SJCRH30 (cell line): ENCODE data around the gene ATP11A. TPM values are rescaled to one million over a fixed set of nuclear protein-coding genes. Genes with fewer than 3 reads are reported as not detected.
"Not testable (repeated sequence)": the region's sequence is repeated elsewhere in the genome, so short reads cannot be mapped to it uniquely, and the experiment has no call there.

Experiments
- DNase-seq, 2 experiments: peaks; one replicate each; pipeline ENCODE4 v3.0.0-alpha.2; 2015 to 2020
- H3K27ac ChIP-seq: fragments of 250-450 bp; sonication (Bioruptor Pico); 2 replicates; pipeline ENCODE4 v1.5.1; 2020; ENCODE audit warnings: mild to moderate bottlenecking, moderate library complexity
- H3K27me3 ChIP-seq: fragments of 250-450 bp; sonication (Bioruptor Pico); 2 replicates; pipeline ENCODE4 v1.5.1; 2020; ENCODE audit warnings: mild to moderate bottlenecking, moderate library complexity
- H3K36me3 ChIP-seq: fragments of 250-450 bp; sonication (Bioruptor Pico); 2 replicates; pipeline ENCODE4 v1.5.1; 2020; ENCODE audit warnings: mild to moderate bottlenecking, moderate library complexity
- H3K4me1 ChIP-seq: fragments of 250-450 bp; sonication (Bioruptor Pico); 2 replicates; pipeline ENCODE4 v1.5.1; 2020; ENCODE audit warnings: mild to moderate bottlenecking, moderate library complexity
- H3K4me3 ChIP-seq: fragments of 250-450 bp; sonication (Bioruptor Pico); 2 replicates; pipeline ENCODE4 v1.5.1; 2020; ENCODE audit warnings: mild to moderate bottlenecking, moderate library complexity
- H3K9me3 ChIP-seq: fragments of 250-450 bp; sonication (Bioruptor Pico); replicated peaks from 2 replicates; pipeline ENCODE4 v1.5.1; 2020; ENCODE audit warnings: mild to moderate bottlenecking, moderate library complexity
- total RNA-seq: library from RNA; depleted of rRNA; stranded (reverse); fragments of >200 nt; shearing (Covaris generic); gene quantifications from 2 replicates; pipeline ENCODE4 v1.2.3, GENCODE V29; 2014

ATP11A gene
- total RNA-seq, 1 experiment from 2014 or later, result 14.2 TPM

DNA sequence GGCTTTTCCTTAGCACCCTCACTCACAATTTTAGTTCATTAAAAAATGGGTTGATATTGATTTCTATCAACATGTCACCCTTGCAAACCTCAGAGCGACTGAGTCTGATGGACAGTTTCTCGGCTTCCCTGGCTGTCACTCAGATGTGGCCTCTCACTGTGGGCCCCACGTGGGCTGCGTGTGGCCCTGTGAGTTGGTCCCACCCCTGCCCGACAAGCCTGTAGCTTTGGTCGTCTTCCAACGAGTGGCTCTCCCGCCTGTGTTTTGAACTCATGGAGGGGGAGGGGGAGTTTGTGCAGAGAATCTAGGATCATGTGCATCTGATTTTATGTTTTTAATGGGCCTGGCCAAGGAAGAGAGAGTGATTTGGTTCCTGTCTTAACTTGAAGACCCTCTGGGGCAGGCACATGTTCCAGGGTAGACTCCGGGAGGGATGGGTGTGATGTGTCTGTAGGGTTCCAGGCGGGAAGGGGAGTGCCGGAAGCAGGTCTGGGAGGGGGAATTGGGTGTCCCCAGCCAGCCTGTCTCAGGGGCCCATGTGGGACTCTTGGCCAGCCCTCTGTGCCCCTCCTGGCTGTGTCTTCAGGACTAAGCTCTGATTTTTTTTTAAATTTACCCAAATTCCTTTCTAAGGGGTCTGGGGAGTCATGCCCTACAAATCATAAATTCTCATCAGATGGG lies 18.9 kb downstream of the ATP11A start:
- peaks cover 6% of the 10 kb centered on the region for H3K4me1 ChIP-seq
- DNase-seq, result no peak
- no peaks in the 10 kb centered on the region for H3K9me3 ChIP-seq
- H3K4me3 ChIP-seq, result no peak overlapping the region
- H3K27ac ChIP-seq, result no peak overlapping the region
- H3K27me3 ChIP-seq, result no peaks in the 10 kb centered on the region
- no peaks in the 10 kb centered on the region for H3K36me3 ChIP-seq

DNA sequence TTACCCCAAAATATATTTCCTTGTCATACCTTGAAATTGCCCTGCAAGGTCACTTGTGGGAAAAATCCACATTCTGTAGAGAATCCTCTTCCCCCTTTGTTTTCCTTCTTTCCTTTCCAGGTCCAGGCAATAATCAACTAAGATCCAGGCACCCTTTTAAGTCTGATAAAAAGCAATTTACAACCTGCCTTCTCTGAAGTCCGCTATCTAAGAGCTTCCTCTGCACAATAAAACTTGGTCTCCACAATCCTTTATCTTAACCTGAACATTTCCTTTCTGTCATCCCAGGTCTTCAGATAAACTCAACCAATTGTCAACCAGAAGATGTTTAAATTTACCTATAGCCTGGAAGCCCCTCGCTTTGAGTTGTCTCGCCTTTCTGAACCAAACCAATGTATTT lies 19.5 kb downstream of the ATP11A start:
- not testable (repeated sequence) for H3K27ac ChIP-seq, H3K36me3 ChIP-seq, H3K4me1 ChIP-seq, H3K9me3 ChIP-seq, H3K4me3 ChIP-seq, H3K27me3 ChIP-seq, DNase-seq

DNA sequence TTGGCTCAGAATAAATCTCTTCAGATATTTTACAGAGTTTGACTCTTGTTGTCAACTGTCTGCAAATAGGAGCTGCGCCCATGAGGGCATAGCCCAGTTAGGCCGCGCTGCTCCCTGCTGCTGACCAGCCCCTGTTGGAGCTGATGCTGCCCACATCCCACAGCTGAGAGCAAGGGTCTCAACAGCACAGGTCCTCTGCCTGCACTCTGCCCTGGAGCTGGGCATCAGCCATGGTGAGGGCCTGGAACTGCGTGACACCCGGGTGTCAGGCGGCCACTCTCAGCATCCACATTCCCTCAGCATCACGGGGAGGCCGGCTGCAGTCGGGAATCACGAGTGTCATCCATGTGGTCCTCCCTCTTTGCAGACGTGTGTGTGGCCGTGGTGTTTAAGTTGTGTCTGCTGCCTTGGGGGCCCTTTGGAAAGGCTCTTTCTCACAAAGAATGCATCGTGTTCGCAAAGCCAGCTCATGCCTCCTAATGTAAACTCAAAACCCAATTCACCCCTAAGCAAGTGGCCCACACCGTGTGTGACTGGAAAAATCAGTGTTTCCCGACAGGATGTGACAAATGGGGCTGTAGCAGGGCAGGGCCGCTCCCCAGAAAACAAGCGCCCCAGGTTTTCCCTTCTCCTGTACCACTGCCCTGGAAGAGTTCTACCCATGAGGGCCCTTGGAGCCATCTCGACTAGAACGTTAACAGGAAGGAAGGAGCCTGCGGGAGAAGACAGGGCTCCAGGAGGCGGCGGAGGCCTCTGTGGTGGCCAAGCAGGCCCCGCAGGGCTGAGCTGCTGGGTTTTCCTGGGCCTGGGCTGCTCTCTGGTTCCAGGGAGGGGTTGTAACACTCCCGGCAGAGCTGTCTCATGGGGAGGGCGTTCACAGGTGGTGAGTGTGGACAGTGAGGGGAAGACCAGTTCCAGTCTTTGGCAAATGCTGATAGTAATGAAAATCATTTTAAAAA lies 20.3 kb downstream of the ATP11A start:
- no peak for DNase-seq
- H3K4me1 ChIP-seq, result peaks cover 6% of the 10 kb centered on the region

DNA sequence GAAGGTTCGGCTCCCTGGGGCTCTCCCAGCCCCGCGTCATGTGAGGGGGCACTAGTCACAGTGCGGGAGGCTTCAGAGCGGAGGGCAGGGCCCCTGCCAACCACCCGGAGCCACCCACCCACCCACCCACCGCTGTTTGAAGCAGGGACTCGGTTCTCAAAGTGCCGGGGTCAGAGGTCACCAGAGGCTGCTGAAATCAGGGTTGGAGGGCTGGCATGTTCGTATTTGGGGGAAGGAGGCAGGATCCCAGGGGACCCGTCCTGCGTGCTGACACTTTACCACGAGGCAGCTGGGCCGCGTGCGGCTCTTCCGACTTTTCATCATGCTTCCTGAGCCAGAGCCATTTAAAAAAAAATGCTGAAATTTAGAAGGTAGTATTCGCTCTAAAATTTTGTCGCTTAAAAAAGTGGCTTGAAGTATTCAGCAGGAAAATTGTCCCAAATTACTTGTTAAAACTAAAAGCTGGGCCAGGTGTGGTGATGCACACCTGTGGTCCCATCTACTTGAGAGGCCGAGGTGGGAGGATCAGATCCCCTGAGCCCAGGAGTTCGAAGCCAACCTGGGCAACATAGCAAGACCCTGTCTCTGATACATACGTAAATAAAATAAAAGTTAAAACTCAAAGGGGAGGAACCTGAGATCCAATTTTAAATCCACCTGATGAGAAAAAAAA lies 21.2 kb downstream of the ATP11A start:
- Histone ChIP-seq H3K27me3 (no peaks in the 10 kb centered on the region), H3K4me1 (peaks cover 6% of the 10 kb centered on the region), H3K27ac (no peak overlapping the region), H3K4me3 (peak overlapping the region; percentile 37; the same call in 1 of the 2 replicates), H3K9me3 (no peaks in the 10 kb centered on the region), H3K36me3 (no peaks in the 10 kb centered on the region)
- DNase-seq, result no peak

More for the DNA sequence above, 20.3 kb downstream of the ATP11A start:
- H3K27me3 ChIP-seq, result no peaks in the 10 kb centered on the region
- no peak overlapping the region for H3K27ac ChIP-seq
- H3K9me3 ChIP-seq, result no peaks in the 10 kb centered on the region
- no peak overlapping the region for H3K4me3 ChIP-seq
- H3K36me3 ChIP-seq, result no peaks in the 10 kb centered on the region

DNA sequence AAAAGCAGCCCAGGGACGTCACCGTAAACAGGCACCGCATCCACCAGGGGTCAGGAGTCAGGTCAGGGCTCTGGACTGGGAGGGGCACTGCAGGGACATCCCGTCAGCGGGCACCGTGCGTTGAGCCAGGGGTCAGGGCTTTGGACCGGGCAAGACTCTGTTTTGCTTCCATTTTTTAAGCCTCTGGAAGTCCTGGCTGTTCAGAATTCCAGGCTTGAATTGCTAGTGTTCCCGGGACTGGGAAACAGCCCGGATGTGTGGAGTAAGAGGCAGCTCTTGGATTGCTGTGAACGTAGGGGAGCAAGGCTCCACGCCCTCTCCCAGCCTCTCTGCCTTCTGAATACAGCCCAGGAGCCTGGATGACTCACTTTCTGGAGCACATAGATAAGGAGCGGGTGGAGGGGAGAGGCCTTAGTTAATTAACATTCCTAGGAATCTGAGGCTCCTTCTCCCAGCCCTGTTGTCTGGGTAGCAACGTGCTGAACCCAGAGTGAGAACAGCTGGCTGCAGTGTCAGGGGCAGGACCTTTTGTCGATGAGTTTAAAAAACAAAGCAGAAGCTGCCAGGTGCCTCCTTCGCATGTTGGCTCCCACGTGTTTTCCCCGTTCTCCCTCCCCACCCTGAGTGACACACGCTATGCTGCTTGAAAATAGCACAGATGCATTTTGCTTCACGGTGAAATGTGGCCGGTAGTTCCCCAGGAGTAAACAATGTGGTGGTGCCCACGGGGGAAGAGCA lies 21.9 kb downstream of the ATP11A start:
- peak; percentile 75 to 81 for DNase-seq

DNA sequence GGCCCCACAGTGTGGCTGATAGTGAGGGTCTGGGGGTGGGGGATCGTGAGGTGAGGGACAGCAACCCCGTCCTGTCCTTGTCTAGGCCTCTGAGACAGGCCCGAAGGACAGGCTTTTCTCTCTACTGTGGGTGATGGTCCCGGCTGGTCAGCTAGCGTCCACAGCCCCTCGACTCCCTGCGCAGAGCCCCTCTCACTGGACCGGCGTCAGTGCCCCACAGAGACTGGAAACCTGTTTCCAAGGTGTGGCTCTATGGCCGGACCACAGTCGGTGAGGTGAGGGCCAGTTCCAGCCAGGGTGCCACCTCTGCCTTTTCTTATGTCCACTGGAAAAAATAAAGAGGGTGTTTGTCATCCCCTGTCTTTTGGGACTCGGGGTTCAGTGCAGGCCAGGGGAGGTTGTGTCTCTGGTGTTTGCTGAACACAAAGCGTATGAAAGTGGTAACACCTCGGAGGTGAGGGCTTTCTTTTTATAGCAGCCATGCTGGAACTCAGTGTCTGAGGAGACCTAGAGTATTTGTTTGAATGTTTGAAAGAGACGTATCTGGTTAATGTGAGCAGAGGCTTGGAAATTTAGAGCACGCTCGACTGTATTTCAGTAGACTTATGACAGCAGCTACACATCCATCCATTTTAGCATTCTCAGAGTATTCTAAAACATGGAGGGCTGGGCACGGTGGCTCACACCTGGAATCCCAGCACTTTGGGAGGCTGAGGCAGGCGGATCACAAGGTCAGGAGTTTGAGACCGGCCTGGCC lies 22.8 kb downstream of the ATP11A start:
- no peaks in the 10 kb centered on the region for H3K27me3 ChIP-seq
- no peak for DNase-seq
- no peaks in the 10 kb centered on the region for H3K9me3 ChIP-seq
- H3K4me3 ChIP-seq, result no peak overlapping the region
- H3K27ac ChIP-seq, result peak overlapping the region; percentile 58
- no peaks in the 10 kb centered on the region for H3K36me3 ChIP-seq
- H3K4me1 ChIP-seq, result peaks cover 6% of the 10 kb centered on the region

More for the DNA sequence above, 21.9 kb downstream of the ATP11A start:
- Histone ChIP-seq H3K9me3 (no peaks in the 10 kb centered on the region), H3K27ac (peak overlapping the region; percentile 58), H3K27me3 (no peaks in the 10 kb centered on the region), H3K36me3 (no peaks in the 10 kb centered on the region), H3K4me3 (peak overlapping the region; percentile 37), H3K4me1 (peaks cover 6% of the 10 kb centered on the region)

DNA sequence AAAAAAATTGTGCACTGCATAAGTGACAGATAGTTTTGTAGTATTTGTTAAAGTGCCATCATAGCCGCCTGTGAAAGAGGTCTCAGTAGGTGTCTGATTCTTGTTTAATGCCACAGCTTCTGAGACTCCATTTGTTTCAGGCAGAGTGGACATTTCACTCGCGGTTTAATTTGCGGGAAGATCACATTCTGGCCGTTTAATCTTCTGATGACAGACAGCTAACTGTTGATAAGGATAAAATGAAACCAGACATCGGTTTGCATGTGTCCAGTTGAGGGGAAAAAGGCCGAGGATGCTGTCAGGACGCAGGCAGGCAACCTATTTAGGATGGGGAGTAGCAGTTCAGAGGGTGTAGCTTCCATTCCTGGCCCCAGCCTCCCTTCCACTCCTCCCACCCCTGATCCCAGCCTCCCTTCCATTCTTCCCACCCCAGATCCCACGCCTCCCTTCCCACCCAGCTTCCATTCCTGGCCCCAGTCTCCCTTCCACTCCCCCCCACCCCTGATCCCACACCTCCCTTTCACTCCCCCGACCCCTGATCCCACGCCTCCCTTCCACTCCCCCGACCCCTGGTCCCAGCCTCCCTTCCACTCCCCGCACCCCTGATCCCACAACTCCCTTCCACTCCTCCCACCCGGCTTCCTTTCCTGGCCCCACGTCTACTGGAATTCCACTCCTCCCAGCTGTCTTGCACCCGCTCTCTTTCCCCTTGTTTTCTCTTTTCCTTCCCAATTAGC lies 23.8 kb downstream of the ATP11A start:
- Histone ChIP-seq H3K9me3 (no peaks in the 10 kb centered on the region), H3K4me3 (no peak overlapping the region), H3K27ac (no peak overlapping the region), H3K4me1 (peaks cover 6% of the 10 kb centered on the region), H3K27me3 (no peaks in the 10 kb centered on the region), H3K36me3 (no peaks in the 10 kb centered on the region)
- no peak for DNase-seq

DNA sequence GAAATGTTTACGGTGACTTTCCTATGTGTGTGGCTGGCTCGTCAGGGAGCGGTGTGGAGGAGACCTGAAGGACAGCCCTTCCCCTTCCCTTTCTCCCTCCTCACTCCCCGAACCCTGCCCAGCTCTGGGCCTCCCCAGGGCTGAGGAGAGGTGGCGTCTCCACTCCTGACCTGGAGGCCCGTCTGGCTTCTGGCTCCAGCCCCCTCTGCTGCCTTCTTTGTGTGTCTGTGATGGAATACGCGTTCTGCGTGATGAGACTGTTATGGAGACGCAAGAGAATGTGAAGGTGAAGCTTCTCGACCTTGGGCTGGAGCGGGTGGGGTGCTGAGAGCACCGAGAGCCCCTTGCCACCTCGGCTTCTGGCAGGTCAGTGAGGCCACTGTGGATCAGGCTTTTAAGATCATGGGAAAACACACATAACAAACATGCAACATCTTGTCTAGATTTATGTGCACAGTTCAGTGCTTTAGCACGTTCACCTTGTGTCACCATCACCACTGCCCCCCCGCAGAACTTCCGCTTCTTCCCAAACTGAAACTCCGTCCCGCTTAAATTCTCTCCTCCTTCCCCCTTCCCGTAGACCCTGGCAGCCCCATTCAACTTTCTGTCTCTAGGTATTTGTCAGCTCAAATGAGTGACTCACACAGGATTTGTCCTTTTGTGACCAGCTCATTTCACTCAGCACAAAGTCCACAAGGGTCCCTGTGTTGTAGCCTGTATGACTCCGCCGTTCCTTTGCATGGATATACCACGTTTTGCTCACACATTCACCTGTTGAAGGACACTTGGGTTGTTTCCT lies 24.7 kb downstream of the ATP11A start:
- peaks cover 6% of the 10 kb centered on the region for H3K4me1 ChIP-seq
- peak in 1 of 2 experiments; percentile 15 for DNase-seq
- H3K36me3 ChIP-seq, result no peaks in the 10 kb centered on the region
- H3K27ac ChIP-seq, result no peak overlapping the region
- H3K9me3 ChIP-seq, result no peaks in the 10 kb centered on the region
- H3K27me3 ChIP-seq, result no peaks in the 10 kb centered on the region
- no peak overlapping the region for H3K4me3 ChIP-seq

DNA sequence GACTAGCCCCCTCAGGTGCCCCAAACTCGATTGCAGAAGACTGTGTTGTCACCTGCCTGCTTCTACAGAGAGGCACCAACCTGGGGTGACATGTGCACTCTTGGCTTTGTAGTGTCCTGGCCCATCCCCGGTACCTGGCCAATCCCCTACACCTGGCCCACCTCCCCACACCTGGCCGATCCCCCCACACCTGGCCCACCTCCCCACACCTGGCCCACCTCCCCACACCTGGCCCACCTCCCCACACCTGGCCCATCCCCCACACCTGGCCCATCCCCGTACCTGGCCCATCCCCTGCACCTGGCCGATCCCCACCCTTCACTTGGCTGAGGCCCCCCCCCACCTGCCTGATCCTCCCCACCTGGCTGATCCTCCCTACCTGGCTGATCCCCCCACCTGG lies 25.4 kb downstream of the ATP11A start:
- Histone ChIP-seq H3K27me3 (no peaks in the 10 kb centered on the region), H3K27ac (no peak overlapping the region), H3K9me3 (no peaks in the 10 kb centered on the region), H3K4me3 (no peak overlapping the region), H3K36me3 (no peaks in the 10 kb centered on the region), H3K4me1 (peaks cover 6% of the 10 kb centered on the region)
- no peak for DNase-seq

DNA sequence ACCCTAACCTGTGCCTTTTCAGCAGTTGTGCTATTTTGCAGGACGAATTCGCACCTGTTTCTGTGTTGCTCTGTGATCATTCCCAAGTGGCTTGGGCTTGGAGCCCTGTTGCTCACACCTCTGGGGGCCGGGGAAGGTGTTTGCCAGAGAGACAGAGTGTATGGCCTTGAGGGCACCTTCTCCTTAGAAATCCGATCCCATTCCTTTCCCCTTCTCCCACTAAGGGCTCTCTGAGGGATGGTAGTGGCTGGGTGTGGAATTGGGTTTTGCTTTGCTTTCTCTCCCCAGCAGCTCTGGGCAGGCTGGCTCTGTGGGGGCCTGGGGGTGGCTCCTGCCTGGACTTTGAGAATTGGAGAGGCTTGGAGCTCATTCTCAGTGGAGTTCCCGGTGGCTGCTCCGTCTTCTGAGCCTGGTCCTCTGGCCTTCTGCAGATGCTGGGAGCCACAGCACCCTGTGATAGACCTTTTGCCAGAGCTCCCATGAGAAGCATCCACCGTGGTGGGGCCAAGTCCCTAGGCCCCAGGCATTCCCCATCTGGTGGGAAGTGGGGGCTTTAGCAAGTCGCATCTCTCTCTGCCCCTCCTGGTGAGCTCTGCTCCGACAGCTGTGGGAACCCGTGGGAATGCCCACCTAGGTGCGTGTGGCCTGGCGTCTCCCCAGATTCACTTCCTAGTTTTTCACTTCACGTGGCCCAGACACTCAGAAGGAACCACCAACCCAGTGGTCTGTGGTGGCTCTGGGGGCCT lies 26.1 kb downstream of the ATP11A start:
- no peaks in the 10 kb centered on the region for H3K27me3 ChIP-seq
- no peak overlapping the region for H3K4me3 ChIP-seq
- peak in 1 of 2 experiments; percentile 9 for DNase-seq
- H3K27ac ChIP-seq, result no peak overlapping the region
- H3K36me3 ChIP-seq, result no peaks in the 10 kb centered on the region
- H3K4me1 ChIP-seq, result peaks cover 6% of the 10 kb centered on the region
- H3K9me3 ChIP-seq, result no peaks in the 10 kb centered on the region

DNA sequence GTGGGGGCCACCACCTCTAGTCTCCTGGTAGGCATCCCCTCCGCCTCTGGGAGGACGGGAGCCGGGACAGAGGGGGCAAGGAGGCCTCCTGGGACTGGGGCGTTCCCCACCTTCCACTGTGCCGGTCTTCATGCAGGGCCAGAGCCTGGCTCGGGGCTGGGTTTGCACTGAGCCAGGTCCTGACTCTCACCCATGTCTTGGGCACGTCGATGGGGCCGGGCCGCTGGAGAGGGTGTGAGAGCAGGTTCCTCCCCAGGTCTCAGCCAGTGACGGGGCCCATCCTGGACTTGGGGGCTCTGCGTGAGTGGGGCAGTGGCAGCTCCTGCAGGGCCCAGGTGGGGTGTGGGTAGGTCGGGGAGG lies 26.6 kb downstream of the ATP11A start:
- Histone ChIP-seq H3K4me1 (peaks cover 6% of the 10 kb centered on the region), H3K27me3 (no peaks in the 10 kb centered on the region), H3K4me3 (no peak overlapping the region), H3K9me3 (no peaks in the 10 kb centered on the region), H3K36me3 (no peaks in the 10 kb centered on the region), H3K27ac (no peak overlapping the region)
- DNase-seq, result no peak

DNA sequence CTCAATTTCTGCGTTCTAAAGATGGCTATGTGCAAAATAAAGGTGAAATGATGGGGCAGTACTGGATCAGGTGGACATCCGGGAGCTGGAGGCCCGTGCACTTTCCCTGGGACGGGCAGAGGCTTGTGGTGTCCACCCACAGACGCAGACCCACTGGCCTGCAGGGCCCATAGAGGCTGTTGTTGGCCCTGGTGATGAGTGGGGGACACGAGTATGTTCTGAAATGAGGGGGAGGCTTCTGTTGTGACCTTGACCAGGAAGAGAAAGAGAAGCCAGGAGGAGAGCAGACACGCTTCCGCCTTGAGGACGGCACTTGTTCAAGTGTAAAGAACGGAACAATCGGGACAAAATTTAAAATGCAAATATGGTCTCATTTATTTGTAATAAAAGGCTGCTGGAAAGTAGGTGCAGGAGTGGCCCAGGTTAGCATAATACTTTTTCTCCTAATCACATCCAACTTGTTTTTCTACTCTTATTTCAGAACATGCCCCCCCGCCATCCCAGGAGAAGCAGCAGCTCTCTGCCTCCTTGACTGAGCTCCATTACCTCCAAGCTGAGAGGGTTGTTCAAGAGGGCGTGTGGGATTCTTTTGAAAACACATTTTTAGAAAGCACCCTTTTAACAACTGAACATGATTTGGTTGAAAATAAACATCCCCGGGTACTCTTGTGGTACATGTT lies 27.1 kb downstream of the ATP11A start:
- DNase-seq, result no peak
- H3K36me3 ChIP-seq, result no peaks in the 10 kb centered on the region
- H3K9me3 ChIP-seq, result no peaks in the 10 kb centered on the region
- no peaks in the 10 kb centered on the region for H3K27me3 ChIP-seq
- H3K27ac ChIP-seq, result no peak overlapping the region
- H3K4me1 ChIP-seq, result peaks cover 4% of the 10 kb centered on the region
- no peak overlapping the region for H3K4me3 ChIP-seq
